Islet of Langerhans (tissue), 1 donor: Measurements from ENCODE around the gene IGF2.
"Not testable (repeated sequence)": the region's sequence is repeated elsewhere in the genome, so short reads cannot be mapped to it uniquely, and the experiment has no call there.

ENCODE experiments used
- FAIRE-seq: peaks from one replicate; lab custom pipeline; 2011; peaks lifted over from hg19 to GRCh38; lab: Jason Lieb, UNC

The IGF2 gene

GRCh38 chr11:2136209-2136951 is 2.8 kb downstream of the IGF2 start:
- FAIRE-seq, result no peak

GRCh38 chr11:2135648-2136201 is 3.5 kb downstream of the IGF2 start:
- no peak for FAIRE-seq

- no peak for FAIRE-seq
These were observed 4.1 kb downstream of the IGF2 start for GRCh38 chr11:2135018-2135569.

GRCh38 chr11:2134022-2135010 is 4.9 kb downstream of the IGF2 start:
- no peak for FAIRE-seq

GRCh38 chr11:2133241-2134021 is 5.8 kb downstream of the IGF2 start:
- FAIRE-seq, result no peak

GRCh38 chr11:2132874-2133240 is 6.3 kb downstream of the IGF2 start:
- no peak for FAIRE-seq

GRCh38 chr11:2132246-2132645 is 6.9 kb downstream of the IGF2 start:
- FAIRE-seq, result no peak

- no peak for FAIRE-seq
These were observed 7.6 kb downstream of the IGF2 start for GRCh38 chr11:2131371-2132236.

- FAIRE-seq, result no peak
These were observed 8.3 kb downstream of the IGF2 start for GRCh38 chr11:2130881-2131352.

- FAIRE-seq, result no peak
These were observed 9.4 kb downstream of the IGF2 start for GRCh38 chr11:2129699-2130366.

- no peak for FAIRE-seq
These were observed 9.9 kb downstream of the IGF2 start for GRCh38 chr11:2129308-2129698.

GRCh38 chr11:2128511-2129307 is 10.5 kb downstream of the IGF2 start:
- FAIRE-seq, result no peak

- FAIRE-seq, result no peak
These were observed 11.1 kb downstream of the IGF2 start for GRCh38 chr11:2128130-2128510.

- FAIRE-seq, result no peak
These were observed 11.6 kb downstream of the IGF2 start for GRCh38 chr11:2127482-2128129.

GRCh38 chr11:2126520-2127085 is 12.6 kb downstream of the IGF2 start:
- FAIRE-seq, result no peak

- not testable (repeated sequence) for FAIRE-seq
These were observed 14.3 kb downstream of the IGF2 start for GRCh38 chr11:2124736-2125484.

- no peak for FAIRE-seq
These were observed 15.6 kb downstream of the IGF2 start for GRCh38 chr11:2123628-2123960.
